ENCODE measurements around the gene GPER1.
A peak's percentile ranks its signal among the peaks of the same experiment; 100 is the strongest.

GPER1 gene

GRCh38 chr7:1098243-1099153 lies 10.6 kb downstream of the GPER1 start:
- H3F3A ChIP-seq (ENCODE audit: control insufficient read depth, insufficient read depth): no peaks in the 10 kb centered on the region
- TF ChIP-seq, protein P1, sequence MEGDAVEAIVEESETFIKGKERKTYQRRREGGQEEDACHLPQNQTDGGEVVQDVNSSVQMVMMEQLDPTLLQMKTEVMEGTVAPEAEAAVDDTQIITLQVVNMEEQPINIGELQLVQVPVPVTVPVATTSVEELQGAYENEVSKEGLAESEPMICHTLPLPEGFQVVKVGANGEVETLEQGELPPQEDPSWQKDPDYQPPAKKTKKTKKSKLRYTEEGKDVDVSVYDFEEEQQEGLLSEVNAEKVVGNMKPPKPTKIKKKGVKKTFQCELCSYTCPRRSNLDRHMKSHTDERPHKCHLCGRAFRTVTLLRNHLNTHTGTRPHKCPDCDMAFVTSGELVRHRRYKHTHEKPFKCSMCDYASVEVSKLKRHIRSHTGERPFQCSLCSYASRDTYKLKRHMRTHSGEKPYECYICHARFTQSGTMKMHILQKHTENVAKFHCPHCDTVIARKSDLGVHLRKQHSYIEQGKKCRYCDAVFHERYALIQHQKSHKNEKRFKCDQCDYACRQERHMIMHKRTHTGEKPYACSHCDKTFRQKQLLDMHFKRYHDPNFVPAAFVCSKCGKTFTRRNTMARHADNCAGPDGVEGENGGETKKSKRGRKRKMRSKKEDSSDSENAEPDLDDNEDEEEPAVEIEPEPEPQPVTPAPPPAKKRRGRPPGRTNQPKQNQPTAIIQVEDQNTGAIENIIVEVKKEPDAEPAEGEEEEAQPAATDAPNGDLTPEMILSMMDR (IDR thresholded peaks at IDR 0.05; ENCODE audit: low read depth, low read length, poor library complexity, severe bottlenecking): no peak
- no peak for TF ChIP-seq EZH2phosphoT487 (IDR thresholded peaks at IDR 0.05; ENCODE audit: borderline replicate concordance, low read length)
- peaks cover 41% of the 10 kb centered on the region for H3K79me2 ChIP-seq (ENCODE audit: control insufficient read depth, low read length)
- peaks cover 17% of the 10 kb centered on the region for H3K36me3 ChIP-seq (ENCODE audit: control insufficient read depth, low read length)
- no peaks in the 10 kb centered on the region for H4K20me1 ChIP-seq (ENCODE audit: control insufficient read depth, insufficient read depth, low read depth, low read length)
- H3K9me2 ChIP-seq (replicated peaks; ENCODE audit: control insufficient read depth, low read length): no peaks in the 10 kb centered on the region
- no peaks in the 10 kb centered on the region for H3K9me3 ChIP-seq (ENCODE audit: control insufficient read depth, insufficient read depth, low read length)
- no peak overlapping the region for H3K27ac ChIP-seq (ENCODE audit: low read depth, low read length)
- H3K4me3 ChIP-seq (ENCODE audit: low read length): no peak overlapping the region
- H3K4me2 ChIP-seq (ENCODE audit: low read length): peak overlapping the region; percentile 15; the same call in 1 of the 2 replicates
- H3K4me1 ChIP-seq (ENCODE audit: control insufficient read depth, low read length): peaks cover 18% of the 10 kb centered on the region
- no peaks in the 10 kb centered on the region for H3K27me3 ChIP-seq (ENCODE audit: control insufficient read depth, low read length)

DNA sequence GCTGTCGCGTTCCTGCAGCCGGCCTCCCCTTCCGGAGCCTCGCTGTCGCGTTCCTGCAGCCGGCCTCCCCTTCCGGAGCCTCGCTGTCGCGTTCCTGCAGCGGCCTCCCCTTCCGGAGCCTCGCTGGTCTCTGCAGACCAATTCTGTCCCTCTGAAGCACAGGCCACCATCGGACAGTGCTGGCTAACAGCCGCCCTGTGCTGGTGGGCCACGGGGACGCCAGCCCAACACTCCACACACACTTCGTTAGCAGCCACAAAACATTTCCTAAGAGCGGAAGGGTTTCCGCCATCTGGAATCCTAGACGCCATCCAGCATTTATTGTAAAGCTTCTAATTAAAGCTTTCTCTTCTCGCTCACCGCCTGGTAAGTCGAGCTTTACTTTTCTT lies 11.2 kb downstream of the GPER1 start:
- H3F3A ChIP-seq (ENCODE audit: control insufficient read depth, insufficient read depth): no peaks in the 10 kb centered on the region
- H3K4me3 ChIP-seq (ENCODE audit: low read length): no peak overlapping the region
- H3K27me3 ChIP-seq (ENCODE audit: control insufficient read depth, low read length): no peaks in the 10 kb centered on the region
- TF ChIP-seq, protein P1 (IDR thresholded peaks at IDR 0.05; ENCODE audit: low read depth, low read length, poor library complexity, severe bottlenecking): no peak
- TF ChIP-seq EZH2phosphoT487 (IDR thresholded peaks at IDR 0.05; ENCODE audit: borderline replicate concordance, low read length): no peak
- H3K4me1 ChIP-seq (ENCODE audit: control insufficient read depth, low read length): peaks cover 25% of the 10 kb centered on the region
- no peaks in the 10 kb centered on the region for H4K20me1 ChIP-seq (ENCODE audit: control insufficient read depth, insufficient read depth, low read depth, low read length)
- H3K36me3 ChIP-seq (ENCODE audit: control insufficient read depth, low read length): peaks cover 15% of the 10 kb centered on the region
- H3K9me2 ChIP-seq (replicated peaks; ENCODE audit: control insufficient read depth, low read length): no peaks in the 10 kb centered on the region
- H3K9me3 ChIP-seq (ENCODE audit: control insufficient read depth, insufficient read depth, low read length): no peaks in the 10 kb centered on the region
- 0 out of 2 replicates have a peak overlapping the region, but pooled peaks have one; percentile 15 for H3K4me2 ChIP-seq (ENCODE audit: low read length)
- H3K27ac ChIP-seq (ENCODE audit: low read depth, low read length): no peak overlapping the region
- H3K79me2 ChIP-seq (ENCODE audit: control insufficient read depth, low read length): peaks cover 48% of the 10 kb centered on the region

DNA sequence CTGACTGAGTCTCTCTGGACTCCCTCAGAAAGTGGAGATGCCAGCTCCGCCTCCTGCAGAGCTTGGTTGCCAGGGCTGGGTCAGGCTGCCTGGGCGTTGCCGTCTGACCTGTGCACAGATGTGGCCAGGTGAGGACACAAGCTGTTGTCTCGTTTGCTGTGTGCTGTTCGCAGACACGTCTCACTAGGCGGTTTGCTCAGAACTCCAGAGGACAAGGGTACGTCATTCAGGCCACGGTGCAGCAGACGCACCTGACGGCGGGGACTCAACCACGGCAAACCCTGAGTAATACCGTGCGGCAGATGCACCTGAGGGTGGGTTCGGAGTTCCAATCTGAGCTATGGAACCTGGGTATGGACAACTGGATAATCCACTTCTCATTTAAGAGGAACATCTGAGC lies 11.7 kb downstream of the GPER1 start:
- TF ChIP-seq EZH2phosphoT487 (IDR thresholded peaks at IDR 0.05; ENCODE audit: borderline replicate concordance, low read length): no peak
- TF ChIP-seq, protein P1 (IDR thresholded peaks at IDR 0.05; ENCODE audit: low read depth, low read length, poor library complexity, severe bottlenecking): no peak
- no peaks in the 10 kb centered on the region for H3K9me2 ChIP-seq (replicated peaks; ENCODE audit: control insufficient read depth, low read length)
- H4K20me1 ChIP-seq (ENCODE audit: control insufficient read depth, insufficient read depth, low read depth, low read length): no peaks in the 10 kb centered on the region
- H3F3A ChIP-seq (ENCODE audit: control insufficient read depth, insufficient read depth): peaks cover 1% of the 10 kb centered on the region; the same call in 1 of the 2 replicates
- no peak overlapping the region for H3K4me3 ChIP-seq (ENCODE audit: low read length)
- no peaks in the 10 kb centered on the region for H3K9me3 ChIP-seq (ENCODE audit: control insufficient read depth, insufficient read depth, low read length)
- no peak overlapping the region for H3K4me2 ChIP-seq (ENCODE audit: low read length)
- peaks cover 16% of the 10 kb centered on the region for H3K36me3 ChIP-seq (ENCODE audit: control insufficient read depth, low read length)
- H3K27ac ChIP-seq (ENCODE audit: low read depth, low read length): no peak overlapping the region
- no peaks in the 10 kb centered on the region for H3K27me3 ChIP-seq (ENCODE audit: control insufficient read depth, low read length)
- peaks cover 30% of the 10 kb centered on the region for H3K4me1 ChIP-seq (ENCODE audit: control insufficient read depth, low read length)
- H3K79me2 ChIP-seq (ENCODE audit: control insufficient read depth, low read length): peaks cover 53% of the 10 kb centered on the region
